ENCODE data around the gene UBE2D4.

UBE2D4 gene

DNA sequence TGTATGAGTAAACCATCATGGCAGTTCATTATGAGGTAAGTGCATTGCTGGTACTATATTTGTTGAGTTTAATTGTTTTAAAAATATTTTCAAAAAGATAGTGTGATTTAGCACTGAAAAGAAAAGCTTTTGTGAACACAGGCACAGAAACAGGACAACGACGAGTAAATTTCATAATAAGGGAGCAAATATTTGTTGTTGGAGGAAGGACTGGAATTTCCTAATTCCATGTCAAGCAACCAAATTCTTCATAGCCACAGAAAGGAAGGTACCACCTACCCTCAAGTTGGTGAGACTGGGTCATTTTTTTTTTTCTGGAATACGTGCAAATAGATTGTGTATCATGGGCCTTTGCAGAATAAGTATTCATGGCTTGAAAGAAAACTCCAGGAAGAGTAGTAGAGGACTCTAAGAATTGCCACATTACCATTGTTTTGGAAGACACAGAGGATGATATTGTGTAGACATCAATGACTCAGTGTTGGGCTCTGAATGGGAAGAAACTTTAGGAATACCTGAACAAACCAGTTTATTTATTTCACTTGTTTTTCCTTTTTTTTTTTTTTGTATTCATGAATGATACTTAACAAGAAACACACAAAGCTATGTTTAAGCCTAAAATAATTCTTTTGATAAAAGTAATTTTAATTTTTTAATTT, 7.8 kb downstream of the UBE2D4 start:
- DNase-seq (ENCODE audit: insufficient read length, low spot score) (no peak), FAIRE-seq (no peak)
- TF ChIP-seq, protein P1, sequence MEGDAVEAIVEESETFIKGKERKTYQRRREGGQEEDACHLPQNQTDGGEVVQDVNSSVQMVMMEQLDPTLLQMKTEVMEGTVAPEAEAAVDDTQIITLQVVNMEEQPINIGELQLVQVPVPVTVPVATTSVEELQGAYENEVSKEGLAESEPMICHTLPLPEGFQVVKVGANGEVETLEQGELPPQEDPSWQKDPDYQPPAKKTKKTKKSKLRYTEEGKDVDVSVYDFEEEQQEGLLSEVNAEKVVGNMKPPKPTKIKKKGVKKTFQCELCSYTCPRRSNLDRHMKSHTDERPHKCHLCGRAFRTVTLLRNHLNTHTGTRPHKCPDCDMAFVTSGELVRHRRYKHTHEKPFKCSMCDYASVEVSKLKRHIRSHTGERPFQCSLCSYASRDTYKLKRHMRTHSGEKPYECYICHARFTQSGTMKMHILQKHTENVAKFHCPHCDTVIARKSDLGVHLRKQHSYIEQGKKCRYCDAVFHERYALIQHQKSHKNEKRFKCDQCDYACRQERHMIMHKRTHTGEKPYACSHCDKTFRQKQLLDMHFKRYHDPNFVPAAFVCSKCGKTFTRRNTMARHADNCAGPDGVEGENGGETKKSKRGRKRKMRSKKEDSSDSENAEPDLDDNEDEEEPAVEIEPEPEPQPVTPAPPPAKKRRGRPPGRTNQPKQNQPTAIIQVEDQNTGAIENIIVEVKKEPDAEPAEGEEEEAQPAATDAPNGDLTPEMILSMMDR (IDR thresholded peaks at IDR 0.05; ENCODE audit: insufficient read depth, missing control alignments): no peak

- TF ChIP-seq, protein P1 (IDR thresholded peaks at IDR 0.05; ENCODE audit: insufficient read depth, missing control alignments): no peak
- FAIRE-seq (no peak), DNase-seq (ENCODE audit: insufficient read length, low spot score) (no peak)
Observed at GRCh38 chr7:43937444-43937843, 11.2 kb downstream of the UBE2D4 start.

DNA sequence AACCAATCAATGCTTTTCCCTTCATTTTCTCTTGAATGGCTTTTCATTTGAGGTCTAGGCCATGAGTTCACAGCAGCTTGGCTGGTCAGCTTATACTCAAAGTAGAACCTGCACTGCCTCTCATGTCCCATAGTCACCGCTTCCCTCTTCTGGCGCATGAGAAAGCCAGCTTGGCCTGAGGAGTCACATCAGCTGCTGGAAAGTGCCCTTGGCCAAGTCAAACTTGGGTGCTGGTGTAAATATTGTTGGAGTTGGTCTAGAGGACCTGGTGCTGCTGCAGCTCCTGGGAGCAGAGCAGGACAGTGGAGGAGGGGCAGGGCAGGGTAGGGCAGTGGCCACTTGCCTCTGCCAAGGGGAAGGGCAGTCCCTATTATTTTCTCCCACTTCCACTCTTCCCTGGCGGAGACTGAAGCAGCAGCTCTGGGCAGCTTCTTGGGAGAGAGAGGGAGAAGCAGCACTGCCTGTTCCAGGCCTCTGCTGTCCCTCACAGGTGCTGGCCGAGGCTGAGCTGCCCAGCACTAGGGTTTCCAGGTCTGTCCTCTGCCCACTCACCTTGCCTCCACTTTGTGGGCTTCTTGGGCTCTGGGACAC, 12.8 kb downstream of the UBE2D4 start:
- no peak for DNase-seq (ENCODE audit: insufficient read length, low spot score)
- TF ChIP-seq, protein P1 (IDR thresholded peaks at IDR 0.05; ENCODE audit: insufficient read depth, missing control alignments): no peak
- no peak for FAIRE-seq

GRCh38 chr7:43942250-43942649, 16.0 kb downstream of the UBE2D4 start:
- FAIRE-seq (no peak), DNase-seq (ENCODE audit: insufficient read length, low spot score) (no peak)
- TF ChIP-seq, protein P1 (IDR thresholded peaks at IDR 0.05; ENCODE audit: insufficient read depth, missing control alignments): no peak

GRCh38 chr7:43942997-43943396, 16.8 kb downstream of the UBE2D4 start:
- TF ChIP-seq, protein P1 (IDR thresholded peaks at IDR 0.05; ENCODE audit: insufficient read depth, missing control alignments): no peak
- no peak for DNase-seq (ENCODE audit: insufficient read length, low spot score)

DNA sequence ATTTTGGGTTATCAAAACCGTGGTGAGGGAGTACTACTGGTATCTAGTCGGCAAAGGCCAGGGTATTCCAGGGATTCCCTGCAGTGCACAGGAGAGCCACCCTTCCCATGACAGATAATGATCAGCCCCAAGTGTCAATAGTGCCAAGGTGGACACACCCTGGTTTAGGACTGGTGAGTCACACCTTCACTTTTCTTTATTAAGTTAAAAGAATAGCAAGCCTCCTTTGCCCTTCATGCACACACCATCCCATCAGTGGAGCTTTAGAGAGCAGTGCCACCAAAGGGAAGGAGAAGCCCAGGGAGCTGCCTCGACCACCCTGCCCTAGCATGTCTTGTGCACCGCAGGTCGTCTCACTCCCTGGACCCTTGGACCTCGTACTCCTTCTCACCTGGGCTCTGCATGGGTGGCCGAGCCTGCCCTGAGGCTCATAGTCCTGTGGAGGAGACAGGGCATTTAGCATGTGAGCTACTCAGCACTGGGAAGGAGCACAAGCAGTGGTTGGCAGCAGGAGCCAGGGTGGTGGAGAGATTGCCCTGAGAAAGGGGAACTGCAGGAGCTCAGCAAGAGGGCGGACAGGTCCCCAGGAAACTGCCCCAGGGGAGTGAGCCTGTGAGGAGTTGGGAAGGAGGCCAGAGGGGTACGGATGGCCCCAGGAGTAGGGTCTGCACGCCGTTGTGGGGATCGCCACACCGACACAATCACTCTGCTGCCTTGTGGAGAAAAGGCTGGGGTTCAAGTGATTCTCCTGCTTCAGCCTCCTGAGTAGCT, 17.4 kb downstream of the UBE2D4 start:
- no peak for DNase-seq (ENCODE audit: insufficient read length, low spot score)
- FAIRE-seq: no peak
- TF ChIP-seq, protein P1 (IDR thresholded peaks at IDR 0.05; ENCODE audit: insufficient read depth, missing control alignments): no peak

More at GRCh38 chr7:43942997-43943396, 16.8 kb downstream of the UBE2D4 start:
- no peak for FAIRE-seq

Measured in D721Med (cell line).